Measurements from ENCODE around the gene HOXC6. TPM values are rescaled to one million over a fixed set of nuclear protein-coding genes. Genes with fewer than 3 reads are reported as not detected.

Gene HOXC6
- total RNA-seq, 1 donor from 2014 or later, result 0.32 TPM

DNA sequence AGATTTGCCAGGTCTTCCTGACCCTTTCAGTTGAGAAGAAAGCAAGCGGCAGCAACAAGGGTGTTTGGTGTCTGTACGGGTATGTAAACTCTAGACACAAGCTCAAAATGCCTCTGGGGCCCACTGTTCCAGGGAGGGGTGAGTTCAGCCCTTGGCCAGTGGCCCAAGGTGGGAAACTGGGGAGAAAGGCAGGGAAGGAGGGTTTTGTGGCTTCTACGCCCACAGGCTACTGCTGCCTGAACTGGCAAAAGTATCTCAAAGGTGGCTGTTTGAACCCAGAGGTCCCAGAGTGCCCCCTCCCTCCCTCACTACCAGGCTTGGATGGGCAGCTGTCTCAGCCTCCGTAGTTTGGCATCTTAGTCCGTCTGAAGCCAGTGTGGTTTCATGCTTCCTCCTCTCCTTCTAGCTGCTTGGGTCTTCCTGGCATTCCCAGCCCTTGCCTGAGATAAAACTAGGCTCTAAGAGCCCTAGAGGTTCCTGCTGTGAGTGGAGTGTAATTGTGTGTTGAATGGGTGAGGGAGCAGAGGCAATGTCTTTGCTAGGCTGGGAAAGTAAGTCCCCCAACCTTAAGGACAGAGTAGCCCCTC lies 10.1 kb downstream of the HOXC6 start:
- TF ChIP-seq, protein P1, sequence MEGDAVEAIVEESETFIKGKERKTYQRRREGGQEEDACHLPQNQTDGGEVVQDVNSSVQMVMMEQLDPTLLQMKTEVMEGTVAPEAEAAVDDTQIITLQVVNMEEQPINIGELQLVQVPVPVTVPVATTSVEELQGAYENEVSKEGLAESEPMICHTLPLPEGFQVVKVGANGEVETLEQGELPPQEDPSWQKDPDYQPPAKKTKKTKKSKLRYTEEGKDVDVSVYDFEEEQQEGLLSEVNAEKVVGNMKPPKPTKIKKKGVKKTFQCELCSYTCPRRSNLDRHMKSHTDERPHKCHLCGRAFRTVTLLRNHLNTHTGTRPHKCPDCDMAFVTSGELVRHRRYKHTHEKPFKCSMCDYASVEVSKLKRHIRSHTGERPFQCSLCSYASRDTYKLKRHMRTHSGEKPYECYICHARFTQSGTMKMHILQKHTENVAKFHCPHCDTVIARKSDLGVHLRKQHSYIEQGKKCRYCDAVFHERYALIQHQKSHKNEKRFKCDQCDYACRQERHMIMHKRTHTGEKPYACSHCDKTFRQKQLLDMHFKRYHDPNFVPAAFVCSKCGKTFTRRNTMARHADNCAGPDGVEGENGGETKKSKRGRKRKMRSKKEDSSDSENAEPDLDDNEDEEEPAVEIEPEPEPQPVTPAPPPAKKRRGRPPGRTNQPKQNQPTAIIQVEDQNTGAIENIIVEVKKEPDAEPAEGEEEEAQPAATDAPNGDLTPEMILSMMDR (IDR thresholded peaks at IDR 0.05; ENCODE audit: partially characterized antibody, unreplicated experiment), result no peak
- no peak overlapping the region for H3K4me3 Mint-ChIP-seq (ENCODE audit: unreplicated experiment)

DNA sequence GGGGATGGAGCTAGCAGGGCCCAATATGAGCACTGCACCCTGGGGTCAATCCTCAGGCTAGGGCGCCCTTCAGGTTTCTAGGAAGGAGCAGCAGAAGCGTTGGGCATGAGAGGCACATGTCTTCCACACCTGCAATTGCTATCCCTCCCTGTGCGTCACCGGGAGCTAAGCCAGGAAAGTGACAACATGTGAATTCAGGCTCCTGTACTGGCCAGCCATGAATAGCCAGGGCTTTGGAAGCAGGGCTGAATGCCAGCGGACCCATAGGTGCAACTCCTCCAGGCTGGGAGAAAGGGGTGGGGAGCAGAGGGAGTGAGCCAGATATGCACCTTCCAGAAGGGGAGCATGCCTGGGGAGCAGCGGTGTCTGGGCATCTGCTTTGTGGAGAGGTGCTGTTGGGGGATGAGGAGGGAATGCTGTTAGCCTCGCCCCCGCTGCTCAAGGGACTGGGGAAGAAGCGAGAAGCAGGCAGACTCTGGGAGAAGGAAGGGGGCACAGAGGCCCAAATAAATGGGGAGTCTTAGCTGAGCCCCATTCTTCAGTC lies 10.7 kb downstream of the HOXC6 start:
- H3K27ac Mint-ChIP-seq (ENCODE audit: unreplicated experiment), result no peak overlapping the region
- DNase-seq, result no peak
- H3K27me3 Mint-ChIP-seq (ENCODE audit: unreplicated experiment), result peaks cover 35% of the 10 kb centered on the region
- H3K9me3 Mint-ChIP-seq (ENCODE audit: unreplicated experiment), result peaks cover 7% of the 10 kb centered on the region
- TF ChIP-seq, protein P1 (IDR thresholded peaks at IDR 0.05; ENCODE audit: partially characterized antibody, unreplicated experiment), result no peak
- H3K4me1 Mint-ChIP-seq (ENCODE audit: low read depth, unreplicated experiment), result peaks cover 6% of the 10 kb centered on the region
- H3K4me3 Mint-ChIP-seq (ENCODE audit: unreplicated experiment), result no peak overlapping the region
- H3K36me3 Mint-ChIP-seq (ENCODE audit: unreplicated experiment), result no peaks in the 10 kb centered on the region

More for the DNA sequence above, 10.1 kb downstream of the HOXC6 start:
- H3K27ac Mint-ChIP-seq (ENCODE audit: unreplicated experiment), result no peak overlapping the region
- DNase-seq, result no peak
- peaks cover 30% of the 10 kb centered on the region for H3K27me3 Mint-ChIP-seq (ENCODE audit: unreplicated experiment)
- peaks cover 7% of the 10 kb centered on the region for H3K9me3 Mint-ChIP-seq (ENCODE audit: unreplicated experiment)
- peaks cover 2% of the 10 kb centered on the region for H3K4me1 Mint-ChIP-seq (ENCODE audit: low read depth, unreplicated experiment)
- H3K36me3 Mint-ChIP-seq (ENCODE audit: unreplicated experiment), result no peaks in the 10 kb centered on the region

DNA sequence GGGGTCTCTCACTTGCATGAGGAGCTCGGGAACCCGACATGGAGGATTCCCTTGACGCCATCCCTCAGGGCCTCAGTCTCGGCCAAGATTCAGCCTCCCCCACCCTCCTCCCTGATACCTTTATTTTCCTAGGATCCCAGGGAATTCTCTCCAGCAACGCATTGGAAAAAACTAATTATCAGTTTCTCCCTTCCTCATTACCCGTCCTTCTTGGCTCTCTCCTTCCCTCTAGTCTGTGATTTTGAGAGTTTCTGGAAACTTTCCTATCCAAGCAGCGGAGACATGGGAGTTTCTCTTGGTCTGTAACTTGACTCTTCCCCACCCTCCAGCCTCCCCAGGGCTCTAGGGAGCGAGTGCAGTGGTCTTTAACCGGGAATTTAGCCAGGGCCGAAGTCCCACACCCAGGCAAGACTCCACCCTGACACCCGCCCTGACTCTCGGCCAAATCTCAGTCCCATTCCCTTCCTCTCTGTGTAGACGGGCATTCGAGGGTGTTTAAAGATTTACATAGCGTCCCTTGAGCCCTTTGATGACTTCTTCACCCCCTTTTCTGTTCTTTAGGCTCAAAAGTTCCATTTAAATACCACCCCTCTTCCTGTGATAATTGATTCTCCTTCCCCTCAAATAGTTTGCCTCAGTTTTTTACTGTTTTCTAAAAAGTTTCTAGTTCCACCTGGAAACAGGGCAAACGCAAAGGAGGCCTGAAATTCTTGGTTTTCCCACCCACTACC lies 11.3 kb downstream of the HOXC6 start:
- H3K27ac Mint-ChIP-seq (ENCODE audit: unreplicated experiment), result no peak overlapping the region
- DNase-seq, result no peak

DNA sequence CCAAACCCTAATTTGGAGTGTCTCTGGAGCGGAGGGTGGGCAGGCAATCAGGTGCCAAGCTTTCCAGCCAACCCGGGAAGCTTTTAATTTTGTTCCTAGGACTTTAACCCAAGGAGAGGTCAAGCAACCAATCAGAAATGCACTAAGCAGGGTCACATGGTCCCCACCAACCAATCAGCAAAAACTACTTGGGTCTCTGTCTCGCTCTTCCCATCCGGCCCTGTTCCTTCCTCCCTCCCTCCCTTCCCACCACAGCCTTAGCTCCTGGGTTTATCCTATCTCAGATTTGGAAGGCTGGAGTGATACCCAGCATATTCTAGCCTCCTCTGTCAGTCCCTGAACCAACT lies 11.9 kb downstream of the HOXC6 start:
- no peak overlapping the region for H3K27ac Mint-ChIP-seq (ENCODE audit: unreplicated experiment)
- H3K9me3 Mint-ChIP-seq (ENCODE audit: unreplicated experiment), result peaks cover 5% of the 10 kb centered on the region
- H3K4me3 Mint-ChIP-seq (ENCODE audit: unreplicated experiment), result no peak overlapping the region
- TF ChIP-seq, protein P1 (IDR thresholded peaks at IDR 0.05; ENCODE audit: partially characterized antibody, unreplicated experiment), result no peak
- H3K27me3 Mint-ChIP-seq (ENCODE audit: unreplicated experiment), result peaks cover 34% of the 10 kb centered on the region
- H3K4me1 Mint-ChIP-seq (ENCODE audit: low read depth, unreplicated experiment), result peaks cover 9% of the 10 kb centered on the region
- DNase-seq, result no peak
- no peaks in the 10 kb centered on the region for H3K36me3 Mint-ChIP-seq (ENCODE audit: unreplicated experiment)

More for the DNA sequence above, 11.3 kb downstream of the HOXC6 start:
- Mint-ChIP-seq H3K36me3 (ENCODE audit: unreplicated experiment) (no peaks in the 10 kb centered on the region), H3K4me3 (ENCODE audit: unreplicated experiment) (no peak overlapping the region), H3K4me1 (ENCODE audit: low read depth, unreplicated experiment) (peaks cover 9% of the 10 kb centered on the region), H3K9me3 (ENCODE audit: unreplicated experiment) (peaks cover 7% of the 10 kb centered on the region), H3K27me3 (ENCODE audit: unreplicated experiment) (peaks cover 33% of the 10 kb centered on the region)
- TF ChIP-seq, protein P1 (IDR thresholded peaks at IDR 0.05; ENCODE audit: partially characterized antibody, unreplicated experiment), result no peak

DNA sequence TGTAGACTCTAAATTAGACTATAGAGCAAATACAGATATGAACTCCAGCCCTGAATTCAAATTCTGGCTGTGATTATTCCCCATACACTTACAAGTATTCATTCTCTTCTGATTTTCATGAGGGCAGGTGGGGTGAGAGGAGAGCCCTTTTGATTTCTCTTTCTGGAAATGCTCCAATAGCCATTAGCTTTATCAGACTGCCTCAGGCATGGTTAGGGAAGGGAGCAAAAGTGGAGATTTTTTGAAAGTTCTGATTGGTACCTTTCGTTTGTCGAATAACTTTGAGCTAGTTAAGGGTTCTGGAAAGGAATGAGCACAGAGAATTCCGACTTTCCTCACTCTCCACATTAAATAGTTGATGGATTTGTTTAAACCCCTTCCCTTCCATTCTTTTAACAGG lies 12.4 kb downstream of the HOXC6 start:
- H3K27ac Mint-ChIP-seq (ENCODE audit: unreplicated experiment), result no peak overlapping the region
- H3K4me1 Mint-ChIP-seq (ENCODE audit: low read depth, unreplicated experiment), result peaks cover 9% of the 10 kb centered on the region
- no peak for DNase-seq
- TF ChIP-seq, protein P1 (IDR thresholded peaks at IDR 0.05; ENCODE audit: partially characterized antibody, unreplicated experiment), result no peak
- peaks cover 5% of the 10 kb centered on the region for H3K9me3 Mint-ChIP-seq (ENCODE audit: unreplicated experiment)
- no peaks in the 10 kb centered on the region for H3K36me3 Mint-ChIP-seq (ENCODE audit: unreplicated experiment)
- H3K27me3 Mint-ChIP-seq (ENCODE audit: unreplicated experiment), result peaks cover 33% of the 10 kb centered on the region
- H3K4me3 Mint-ChIP-seq (ENCODE audit: unreplicated experiment), result no peak overlapping the region
